Activated CD8-positive, alpha-beta memory T cell treated with anti-CD3 and anti-CD28 coated beads, Interleukin-2, amount 10 ng/mL, durations not matched to agents 7 days and 5 days (primary cell): ENCODE measurements around the gene SCUBE3. TPM values are rescaled to one million over a fixed set of nuclear protein-coding genes. Genes with fewer than 3 reads are reported as not detected.

Experiments used
- ATAC-seq: fragments of 150-1000 bp; cut with Tn5 transposase; one replicate; pipeline ENCODE4 v1.10.0; 2021; ENCODE audit warnings: moderate library complexity
- CTCF ChIA-PET: fragments of 350-600 bp; sonication (Branson Sonifier 250); formaldehyde crosslinking; loops from one replicate; lab custom pipeline; 2021; ENCODE audit warnings: antibody characterized with exemption; lab: Charles Lee
- DNase-seq: peaks from one replicate; pipeline ENCODE4 v3.0.0-alpha.2; 2020
- H3K27ac Mint-ChIP-seq: one replicate; pipeline ENCODE4 v1.8.0; 2021; ENCODE audit warnings: mild to moderate bottlenecking, mixed read lengths
- H3K27me3 Mint-ChIP-seq: one replicate; pipeline ENCODE4 v1.8.0; 2021; ENCODE audit warnings: mixed read lengths
- H3K36me3 Mint-ChIP-seq: one replicate; pipeline ENCODE4 v1.8.0; 2021; ENCODE audit warnings: mild to moderate bottlenecking, mixed read lengths
- H3K4me1 Mint-ChIP-seq: one replicate; pipeline ENCODE4 v1.8.0; 2021; ENCODE audit warnings: mixed read lengths
- H3K4me3 Mint-ChIP-seq: one replicate; pipeline ENCODE4 v1.8.0; 2021; ENCODE audit warnings: mild to moderate bottlenecking, moderate library complexity, mixed read lengths
- H3K9me3 Mint-ChIP-seq: one replicate; pipeline ENCODE4 v1.8.0; 2022; ENCODE audit warnings: low read depth, mixed read lengths
- total RNA-seq, 2 experiments: library from RNA; stranded (reverse); gene quantifications; one replicate each; pipeline ENCODE4 v1.2.3, GENCODE V29; 2021

The SCUBE3 gene
- under 1 TPM; 0.12 to 0.54 TPM for total RNA-seq

DNA sequence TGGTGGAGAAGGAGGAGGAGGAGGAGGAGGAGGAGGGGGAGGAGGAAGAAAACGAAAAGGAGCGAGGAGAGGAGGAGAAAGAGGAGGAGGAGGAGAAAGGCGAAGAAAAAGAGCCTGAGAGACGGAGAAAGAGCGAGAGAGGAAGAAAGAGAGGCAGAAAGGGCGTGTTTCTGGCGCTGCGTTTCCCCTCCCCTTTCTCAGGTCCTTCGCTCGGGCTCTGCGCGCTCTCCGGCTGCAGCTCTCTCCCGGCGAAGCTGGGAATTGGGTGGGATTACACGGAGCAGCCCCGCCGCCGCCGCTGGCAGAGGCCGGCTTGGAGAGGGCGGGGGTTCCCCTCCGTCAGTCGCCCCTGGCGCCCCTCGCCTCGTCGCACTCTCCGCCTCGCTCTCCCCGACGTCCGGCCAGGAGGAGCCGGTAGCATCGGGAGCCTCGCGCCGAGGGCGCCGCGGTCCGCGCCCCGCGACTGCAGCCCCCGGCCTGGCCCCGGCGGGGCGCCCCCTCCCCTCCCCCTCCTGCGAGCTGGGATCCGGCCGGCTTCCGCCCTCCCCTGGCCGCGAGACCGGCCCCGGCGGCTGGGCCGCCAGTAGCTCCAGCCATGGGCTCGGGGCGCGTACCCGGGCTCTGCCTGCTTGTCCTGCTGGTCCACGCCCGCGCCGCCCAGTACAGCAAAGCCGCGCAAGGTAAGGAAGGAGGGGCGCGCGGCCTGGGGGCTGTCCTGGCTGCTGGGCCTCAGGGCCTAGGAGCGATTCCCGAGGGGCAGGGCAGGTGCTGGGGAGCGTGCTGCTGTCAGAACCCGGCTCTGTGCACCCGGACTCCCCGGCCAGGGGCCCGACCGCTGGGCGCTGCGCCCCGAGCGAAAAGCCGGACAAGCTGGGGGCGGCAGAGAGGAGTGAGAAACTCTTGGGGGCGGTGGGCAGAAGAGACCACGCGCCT, at the start of gene SCUBE3:
TSS of gene SCUBE3 (plus strand) at position 133 of the 933 bp plus-strand sequence. CDS start at position 596, 463 bp downstream.
- peaks cover 71% of the 10 kb centered on the region for H3K27me3 Mint-ChIP-seq
- H3K4me3 Mint-ChIP-seq, result peak within 1 kb of the TSS; percentile 38
- H3K36me3 Mint-ChIP-seq, result no peaks in the 10 kb centered on the region
- ATAC-seq, result peak; percentile 72
- no peaks in the 10 kb centered on the region for H3K9me3 Mint-ChIP-seq
- peaks cover 6% of the 10 kb centered on the region for H3K4me1 Mint-ChIP-seq
- H3K27ac Mint-ChIP-seq, result no peak within 1 kb of the TSS
- no peak for DNase-seq
- CTCF ChIA-PET, result interaction anchor here (0.9 to 2.6 kb wide), 3 partner anchors 9 to 75 kb away, joined by 3 to 11 read pairs (median 4); no protein-coding TSS in a partner anchor

DNA sequence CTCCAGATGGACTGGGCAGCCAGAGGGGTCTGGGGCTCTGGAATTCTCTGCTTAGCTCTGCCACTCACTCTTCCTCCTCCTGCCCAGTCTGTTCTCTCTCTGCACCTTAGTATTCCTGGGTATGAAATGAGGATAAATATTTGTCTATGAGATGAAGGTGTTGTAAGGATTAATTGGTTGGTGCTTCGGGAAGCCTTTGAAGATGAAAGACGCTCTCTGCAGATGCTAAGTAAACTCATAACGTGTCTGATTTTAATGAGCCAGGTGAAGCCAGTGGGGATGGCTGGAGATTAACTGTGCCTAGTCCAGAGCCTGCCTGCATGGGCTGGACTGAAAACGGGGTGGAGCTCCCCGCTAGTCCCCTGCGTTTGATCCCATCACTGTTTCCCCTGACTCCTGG, 49.5 kb upstream of the SCUBE3 start:
- DNase-seq (no peak), ATAC-seq (no peak)
- H3K9me3 Mint-ChIP-seq, result peaks cover under 1% of the 10 kb centered on the region
- H3K4me3 Mint-ChIP-seq, result no peak overlapping the region
- no peak overlapping the region for H3K27ac Mint-ChIP-seq
- peaks cover 25% of the 10 kb centered on the region for H3K27me3 Mint-ChIP-seq
- peaks cover 2% of the 10 kb centered on the region for H3K36me3 Mint-ChIP-seq
- CTCF ChIA-PET, result no interaction called here
- no peaks in the 10 kb centered on the region for H3K4me1 Mint-ChIP-seq

GRCh38 chr6:35164868-35165267, 48.9 kb upstream of the SCUBE3 start:
- Mint-ChIP-seq H3K36me3 (peaks cover 5% of the 10 kb centered on the region), H3K27me3 (peaks cover 25% of the 10 kb centered on the region), H3K27ac (no peak overlapping the region), H3K9me3 (peaks cover 6% of the 10 kb centered on the region), H3K4me1 (no peaks in the 10 kb centered on the region), H3K4me3 (no peak overlapping the region)
- CTCF ChIA-PET, result interaction anchor here (1.0 to 1.2 kb wide), 2 partner anchors 19 to 77 kb away, joined by 3 read pairs; no protein-coding TSS in a partner anchor
- DNase-seq, result no peak
- ATAC-seq, result no peak

GRCh38 chr6:35165630-35166071, 48.1 kb upstream of the SCUBE3 start:
- peaks cover 5% of the 10 kb centered on the region for H3K36me3 Mint-ChIP-seq
- no peak overlapping the region for H3K4me3 Mint-ChIP-seq
- no peaks in the 10 kb centered on the region for H3K4me1 Mint-ChIP-seq
- CTCF ChIA-PET, result interaction anchor here (1.0 to 1.2 kb wide), 2 partner anchors 20 to 76 kb away, joined by 3 read pairs; no protein-coding TSS in a partner anchor
- H3K9me3 Mint-ChIP-seq, result peaks cover 6% of the 10 kb centered on the region
- H3K27me3 Mint-ChIP-seq, result peaks cover 25% of the 10 kb centered on the region
- no peak overlapping the region for H3K27ac Mint-ChIP-seq
- ATAC-seq, result no peak
- no peak for DNase-seq

DNA sequence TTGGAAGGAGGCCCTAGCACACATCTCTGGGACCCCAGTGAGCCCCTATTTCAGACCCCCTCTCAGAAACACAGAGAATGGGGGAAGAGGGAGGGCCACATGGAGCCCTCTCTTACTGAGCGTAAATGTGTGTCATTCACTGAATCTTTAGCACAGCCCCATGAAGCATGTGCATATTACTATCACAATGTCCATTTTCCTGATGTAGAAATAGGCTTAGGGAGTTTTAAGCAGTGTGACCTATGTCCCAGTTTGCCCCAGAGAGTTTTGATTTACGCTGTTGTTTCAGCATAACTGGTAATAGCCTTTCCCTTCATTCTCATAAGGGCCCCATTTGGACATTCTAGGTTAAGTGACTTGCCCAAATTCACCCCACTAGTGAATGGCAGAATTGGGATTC, 47.6 kb upstream of the SCUBE3 start:
- Mint-ChIP-seq H3K9me3 (peaks cover 6% of the 10 kb centered on the region), H3K27me3 (peaks cover 21% of the 10 kb centered on the region), H3K27ac (no peak overlapping the region), H3K36me3 (peaks cover 5% of the 10 kb centered on the region), H3K4me3 (no peak overlapping the region), H3K4me1 (no peaks in the 10 kb centered on the region)
- ATAC-seq (no peak), DNase-seq (no peak)
- CTCF ChIA-PET, result interaction anchor here (1.2 kb wide), 1 partner anchor 21 kb away, joined by 3 read pairs; no protein-coding TSS in a partner anchor

DNA sequence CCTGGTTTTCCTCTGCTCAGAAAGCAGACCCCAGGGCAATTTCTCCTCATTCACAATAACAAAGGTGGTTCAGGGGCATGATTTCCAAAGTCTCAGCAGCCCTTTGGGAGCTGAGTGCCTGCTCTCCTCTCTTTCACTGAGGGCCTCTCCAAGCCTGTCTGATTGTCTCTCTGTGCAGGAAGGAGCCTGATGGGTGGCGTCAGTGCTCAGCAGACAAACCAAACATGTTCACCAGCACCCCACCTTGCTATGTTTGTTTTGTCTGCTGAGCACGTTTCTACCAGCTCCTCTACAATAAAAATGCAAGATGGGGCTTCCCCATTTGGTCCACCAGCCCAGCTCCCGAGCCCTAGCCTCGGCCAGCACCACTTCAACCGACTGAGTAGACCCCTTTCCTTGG, 47.2 kb upstream of the SCUBE3 start:
- Mint-ChIP-seq H3K27me3 (peaks cover 21% of the 10 kb centered on the region), H3K9me3 (peaks cover 6% of the 10 kb centered on the region), H3K4me3 (no peak overlapping the region), H3K27ac (no peak overlapping the region), H3K36me3 (peaks cover 5% of the 10 kb centered on the region), H3K4me1 (no peaks in the 10 kb centered on the region)
- ATAC-seq, result no peak
- CTCF ChIA-PET, result interaction anchor here (0.9 kb wide), 1 partner anchor 39 kb away, joined by 4 read pairs; no protein-coding TSS in a partner anchor
- DNase-seq, result no peak

DNA sequence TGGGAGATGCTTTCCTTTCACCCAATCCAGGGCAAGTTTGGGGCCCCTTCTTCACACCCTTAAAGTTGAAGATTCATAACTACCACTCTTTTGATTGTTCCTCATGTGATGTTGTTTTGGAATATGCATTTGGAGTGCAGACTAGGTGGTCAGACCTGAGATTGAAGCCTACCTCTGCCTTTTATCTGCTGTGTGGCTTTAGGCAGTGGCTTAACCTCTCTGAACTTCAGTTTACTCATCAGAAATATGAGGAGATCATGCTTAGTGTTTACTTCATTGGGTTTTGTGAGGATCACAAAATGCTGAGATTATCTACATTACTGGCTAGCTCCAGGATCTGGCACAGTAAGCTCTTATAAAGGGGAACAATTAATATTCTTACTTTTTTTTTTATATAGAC, 46.3 kb upstream of the SCUBE3 start:
- Mint-ChIP-seq H3K4me1 (no peaks in the 10 kb centered on the region), H3K36me3 (peaks cover 5% of the 10 kb centered on the region), H3K27ac (no peak overlapping the region), H3K9me3 (peaks cover 6% of the 10 kb centered on the region), H3K27me3 (peaks cover 19% of the 10 kb centered on the region), H3K4me3 (no peak overlapping the region)
- DNase-seq (no peak), ATAC-seq (no peak)
- CTCF ChIA-PET, result no interaction called here

- H3K27ac Mint-ChIP-seq, result no peak overlapping the region
- peaks cover 6% of the 10 kb centered on the region for H3K4me1 Mint-ChIP-seq
- ATAC-seq (no peak), DNase-seq (no peak)
- no peak overlapping the region for H3K4me3 Mint-ChIP-seq
- peaks cover 6% of the 10 kb centered on the region for H3K9me3 Mint-ChIP-seq
- CTCF ChIA-PET, result no interaction called here
- peaks cover 5% of the 10 kb centered on the region for H3K36me3 Mint-ChIP-seq
- peaks cover 14% of the 10 kb centered on the region for H3K27me3 Mint-ChIP-seq
Measured at GRCh38 chr6:35168461-35168861, 45.3 kb upstream of the SCUBE3 start.

GRCh38 chr6:35170166-35170565, 43.6 kb upstream of the SCUBE3 start:
- DNase-seq (no peak), ATAC-seq (no peak)
- H3K27ac Mint-ChIP-seq, result no peak overlapping the region
- peaks cover 14% of the 10 kb centered on the region for H3K4me1 Mint-ChIP-seq
- H3K9me3 Mint-ChIP-seq, result peaks cover 6% of the 10 kb centered on the region
- H3K36me3 Mint-ChIP-seq, result peaks cover 5% of the 10 kb centered on the region
- H3K4me3 Mint-ChIP-seq, result no peak overlapping the region
- peaks cover 10% of the 10 kb centered on the region for H3K27me3 Mint-ChIP-seq
- CTCF ChIA-PET, result no interaction called here

DNA sequence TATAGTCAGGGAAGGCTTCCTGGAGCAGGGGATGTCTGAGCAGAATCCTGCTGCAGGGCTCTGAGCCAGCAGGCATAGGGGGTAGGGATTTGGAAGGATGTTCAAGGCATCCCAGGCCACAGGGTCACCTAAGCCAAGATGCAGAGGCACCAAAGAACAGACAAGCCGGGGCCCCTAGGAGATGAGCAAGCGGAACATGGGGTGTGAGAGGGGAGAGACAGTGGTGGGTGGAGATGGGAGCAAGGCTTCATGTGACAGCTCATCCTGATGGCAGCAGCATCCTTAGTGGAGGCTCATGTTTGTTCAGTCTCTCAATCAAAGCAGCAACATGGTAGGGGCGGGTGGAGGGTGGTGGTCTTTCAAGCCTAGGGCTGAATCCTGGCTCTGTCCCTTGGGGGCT, 42.9 kb upstream of the SCUBE3 start:
- H3K4me3 Mint-ChIP-seq, result no peak overlapping the region

GRCh38 chr6:35173044-35173426, 40.7 kb upstream of the SCUBE3 start:
- H3K4me3 Mint-ChIP-seq, result no peak overlapping the region
- DNase-seq, result no peak
- H3K27ac Mint-ChIP-seq, result no peak overlapping the region
- ATAC-seq, result no peak
- H3K9me3 Mint-ChIP-seq, result peaks cover 6% of the 10 kb centered on the region
- H3K27me3 Mint-ChIP-seq, result peaks cover 16% of the 10 kb centered on the region
- CTCF ChIA-PET, result interaction anchor here (1.1 to 2.0 kb wide), 4 partner anchors 25 to 33 kb away, joined by 4 to 7 read pairs (median 4); no protein-coding TSS in a partner anchor
- peaks cover 17% of the 10 kb centered on the region for H3K4me1 Mint-ChIP-seq
- peaks cover 5% of the 10 kb centered on the region for H3K36me3 Mint-ChIP-seq

More for the DNA sequence above, 42.9 kb upstream of the SCUBE3 start:
- peaks cover 5% of the 10 kb centered on the region for H3K36me3 Mint-ChIP-seq
- CTCF ChIA-PET, result no interaction called here
- H3K9me3 Mint-ChIP-seq, result peaks cover 6% of the 10 kb centered on the region
- DNase-seq, result no peak
- H3K27me3 Mint-ChIP-seq, result peaks cover 10% of the 10 kb centered on the region
- ATAC-seq, result no peak
- peaks cover 14% of the 10 kb centered on the region for H3K4me1 Mint-ChIP-seq
- no peak overlapping the region for H3K27ac Mint-ChIP-seq

DNA sequence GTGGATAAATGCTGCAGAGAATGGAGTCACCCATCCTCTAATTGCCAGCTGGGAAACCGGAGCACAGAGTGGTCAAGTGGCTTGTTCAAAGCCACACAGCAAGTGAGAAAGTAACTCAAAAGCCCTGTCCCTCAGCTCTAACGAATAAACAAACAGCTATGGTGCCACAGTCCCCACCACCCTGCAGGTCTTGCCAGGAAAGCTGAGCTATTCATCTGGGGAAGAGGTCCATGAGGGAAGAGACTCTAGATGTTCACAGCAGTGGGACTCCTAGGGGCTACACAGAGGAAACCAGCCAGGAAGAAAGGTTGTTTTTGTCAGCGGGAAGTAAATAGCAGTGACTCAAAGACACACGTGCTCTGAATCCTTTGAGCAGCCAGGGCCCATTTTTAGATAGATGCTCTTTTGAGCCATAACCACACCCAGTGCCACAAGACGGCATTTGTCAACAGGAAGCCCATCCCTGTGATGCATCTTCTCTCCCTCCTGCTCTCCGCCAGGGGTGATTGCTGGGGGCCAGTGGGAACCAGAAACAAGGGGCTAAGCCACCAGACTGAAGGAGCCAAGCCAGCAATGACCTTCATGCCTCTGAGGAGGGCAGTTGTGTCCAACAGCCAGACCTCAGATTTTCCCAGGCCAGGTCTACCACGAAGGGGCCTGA, 40.2 kb upstream of the SCUBE3 start:
- Mint-ChIP-seq H3K4me3 (no peak overlapping the region), H3K27me3 (peaks cover 16% of the 10 kb centered on the region), H3K9me3 (peaks cover 6% of the 10 kb centered on the region), H3K27ac (peak overlapping the region; percentile 69), H3K4me1 (peaks cover 18% of the 10 kb centered on the region), H3K36me3 (peaks cover 5% of the 10 kb centered on the region)
- CTCF ChIA-PET, result interaction anchor here (0.8 to 2.0 kb wide), 4 partner anchors 17 to 34 kb away, joined by 3 to 7 read pairs (median 4); no protein-coding TSS in a partner anchor
- DNase-seq (peak; percentile 62), ATAC-seq (peak; percentile 73)

DNA sequence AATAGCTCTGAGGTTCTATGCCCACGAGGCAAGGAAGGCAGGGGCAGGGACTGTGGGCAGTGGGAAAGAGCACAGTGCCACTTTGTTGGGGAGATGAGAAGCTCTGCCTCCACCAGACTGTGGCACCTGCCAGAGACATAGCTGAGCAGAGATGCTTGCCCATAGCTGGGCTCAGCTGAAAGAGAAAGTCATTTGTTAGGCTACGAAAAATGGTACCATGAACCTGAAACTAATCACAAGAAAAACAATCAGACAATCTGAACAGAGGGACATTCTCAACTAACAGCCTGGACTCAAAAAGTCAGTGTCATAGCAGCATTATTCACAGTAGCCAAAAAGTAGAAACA, 39.7 kb upstream of the SCUBE3 start:
- Mint-ChIP-seq H3K4me1 (peaks cover 23% of the 10 kb centered on the region), H3K27ac (peak overlapping the region; percentile 69), H3K9me3 (peaks cover 6% of the 10 kb centered on the region), H3K36me3 (peaks cover 5% of the 10 kb centered on the region), H3K4me3 (no peak overlapping the region), H3K27me3 (peaks cover 16% of the 10 kb centered on the region)
- no peak for DNase-seq
- ATAC-seq, result peak; percentile 38
- CTCF ChIA-PET, result interaction anchor here (0.8 to 2.0 kb wide), 3 partner anchors 16 to 27 kb away, joined by 3 to 7 read pairs (median 5); no protein-coding TSS in a partner anchor
